Stimulated activated CD8-positive, alpha-beta memory T cell treated with anti-CD3 and anti-CD28 coated beads, Interleukin-4, amount 100 ng/mL, for 1 hour (primary cell): ENCODE data around the gene EIF4E3.

ENCODE experiments used
- DNase-seq, 2 donors: peaks; one replicate each; pipeline ENCODE4 v3.0.0-alpha.2; 2020; ENCODE audit warnings: low read depth in 2 of 2, low spot score in 1 of 2

EIF4E3 gene

DNA sequence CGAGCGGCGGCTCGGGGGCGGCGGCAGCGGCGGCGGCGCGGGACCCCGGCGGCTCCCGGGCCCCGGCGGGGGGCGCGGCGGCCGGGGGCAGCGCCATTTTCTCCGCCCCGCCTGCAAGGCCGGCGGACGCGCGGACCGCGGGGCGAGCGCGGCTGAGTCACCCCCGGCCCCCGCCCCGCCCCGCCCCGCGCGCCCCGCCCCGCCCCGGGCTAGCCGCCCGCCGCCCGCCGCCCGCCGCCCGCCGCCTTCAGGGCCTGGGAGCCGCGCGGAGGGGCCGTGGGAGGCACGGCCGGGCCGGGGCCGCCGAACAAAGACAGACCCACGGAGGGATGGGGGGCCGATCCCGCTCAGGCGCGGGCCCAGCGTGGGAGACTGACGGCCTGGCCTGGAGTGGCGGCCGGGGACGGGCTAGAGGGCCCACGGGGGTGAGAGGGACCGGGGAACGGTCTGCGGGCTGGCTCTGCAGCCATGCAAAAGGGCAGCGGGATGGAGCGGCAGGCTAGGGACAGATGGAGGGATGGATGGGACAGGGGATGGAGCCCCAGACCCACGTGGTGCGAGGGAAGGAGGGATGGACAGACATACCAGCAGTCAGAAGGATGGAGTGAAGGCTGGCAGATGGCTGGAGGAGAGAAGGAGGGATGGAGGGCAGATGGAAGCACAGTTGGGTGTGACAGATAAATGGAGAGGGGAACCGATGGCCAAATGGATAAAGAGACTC lies at the start of gene EIF4E3:
Gene EIF4E3 (minus strand): TSS at position 132 of the 721 bp plus-strand sequence. CDS start 35 bp downstream, at position 97.
- DNase-seq, result no peak

DNA sequence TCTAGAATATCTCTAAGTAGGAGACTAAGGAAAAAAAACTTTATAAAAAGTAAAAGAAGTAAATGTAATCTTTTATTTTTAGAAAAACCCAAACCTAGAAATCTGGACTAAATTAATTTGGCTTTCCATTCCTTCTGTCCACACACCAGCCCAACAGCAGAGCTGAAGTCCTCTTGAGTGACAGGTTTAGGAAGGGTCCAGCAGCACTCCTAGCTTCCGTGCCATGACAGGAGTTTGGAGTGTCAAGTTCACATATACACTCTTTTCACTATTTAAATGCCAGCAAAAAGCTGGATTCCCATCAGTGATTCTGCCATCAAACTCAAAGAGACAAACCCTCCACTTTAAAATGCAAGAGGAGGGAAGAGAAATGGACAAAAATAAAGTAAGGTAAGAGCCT lies 46.7 kb upstream of the EIF4E3 start:
- no peak for DNase-seq

DNA sequence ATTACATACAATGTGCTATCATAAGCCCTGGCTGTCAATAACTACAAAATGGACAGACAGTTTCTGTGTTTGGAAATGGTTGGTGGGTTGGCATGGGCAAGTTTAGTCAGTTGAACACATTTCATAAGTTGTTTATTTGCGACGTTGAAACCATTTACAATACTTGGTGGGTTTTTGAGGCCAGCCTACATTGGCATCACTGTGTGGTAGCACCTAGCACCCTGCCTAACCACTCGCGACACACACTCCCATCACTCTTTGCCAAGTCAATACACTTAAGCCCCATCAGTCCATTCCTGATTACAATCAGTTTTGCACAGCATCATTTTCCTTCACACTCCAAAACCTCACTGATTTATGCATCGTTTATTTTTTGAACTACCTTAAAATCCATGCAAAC lies 45.9 kb upstream of the EIF4E3 start:
- no peak for DNase-seq

DNA sequence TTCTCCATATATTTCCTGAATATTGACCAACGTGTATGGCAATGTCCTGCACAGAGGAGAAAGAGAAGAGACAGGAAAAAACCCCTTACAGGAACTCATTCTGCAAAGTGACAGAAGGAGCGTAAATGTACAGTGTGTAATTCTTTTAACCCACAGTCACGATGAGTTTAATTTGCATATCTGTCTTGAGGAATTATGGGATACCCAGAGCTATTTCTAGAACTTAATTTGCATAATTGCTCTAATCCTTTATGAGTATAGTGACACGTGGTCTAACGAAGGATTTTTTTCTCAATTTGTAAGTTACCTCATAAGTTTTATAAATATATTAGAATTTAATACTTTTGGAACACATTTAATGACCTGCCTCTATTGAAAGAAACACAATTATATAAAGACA lies 38.2 kb upstream of the EIF4E3 start:
- no peak for DNase-seq

DNA sequence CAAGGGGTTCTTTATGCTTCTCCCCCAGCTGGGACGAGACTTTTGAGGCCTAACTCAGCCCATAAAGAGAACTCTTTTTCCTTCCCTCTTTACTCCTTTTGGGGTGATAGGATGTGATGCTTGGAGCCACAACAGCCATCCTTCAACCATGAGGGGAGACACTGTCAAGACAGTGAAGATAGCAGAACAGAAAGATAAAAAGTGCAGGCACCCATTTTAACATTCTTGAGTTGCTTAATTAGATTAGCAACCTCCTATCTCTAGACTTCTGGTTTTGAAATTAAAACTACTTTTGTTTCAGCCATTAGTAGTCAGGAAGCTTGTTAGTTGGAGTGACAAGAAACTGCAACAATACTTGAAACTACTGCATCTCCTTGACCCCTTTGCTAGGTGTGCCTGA lies 34.9 kb upstream of the EIF4E3 start:
- DNase-seq, result no peak

DNA sequence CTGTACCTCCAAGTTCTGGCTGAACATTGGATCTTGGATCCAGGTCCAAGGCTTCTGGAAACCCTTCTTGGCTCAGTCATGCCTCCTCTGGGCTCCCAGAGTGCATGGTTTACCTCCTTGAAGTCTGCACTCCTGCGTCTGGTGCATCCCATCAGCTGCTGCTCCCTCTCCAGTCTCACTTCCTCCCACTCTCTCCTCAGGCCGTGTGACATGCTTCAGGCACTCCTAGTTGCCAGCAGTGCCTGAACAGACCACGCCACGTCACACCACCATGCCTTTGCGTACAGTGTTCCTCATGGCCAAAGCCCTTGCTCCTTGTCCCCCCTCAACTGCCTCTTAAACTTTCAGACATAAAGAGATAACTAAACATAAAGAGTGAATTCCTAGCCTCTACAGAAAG lies 34.2 kb upstream of the EIF4E3 start:
- no peak for DNase-seq

DNA sequence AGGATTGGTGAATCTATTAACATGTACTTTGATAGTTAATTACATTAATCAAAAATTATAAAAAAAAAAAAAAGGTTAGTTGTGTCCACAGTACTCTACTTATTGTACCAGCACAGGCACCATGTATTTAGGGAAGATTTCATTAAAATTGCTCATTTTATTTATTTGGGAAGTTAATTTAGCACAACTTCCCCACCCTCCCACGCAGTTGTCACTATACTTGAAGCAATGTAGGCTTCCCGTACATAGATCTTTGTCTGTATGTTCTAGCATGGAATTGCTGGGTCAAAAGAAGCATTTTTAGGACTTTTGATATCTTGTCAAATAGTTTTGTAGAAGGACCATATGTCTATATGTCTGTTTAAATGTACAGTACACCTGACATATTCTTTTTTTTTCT lies 32.9 kb upstream of the EIF4E3 start:
- DNase-seq, result no peak

DNA sequence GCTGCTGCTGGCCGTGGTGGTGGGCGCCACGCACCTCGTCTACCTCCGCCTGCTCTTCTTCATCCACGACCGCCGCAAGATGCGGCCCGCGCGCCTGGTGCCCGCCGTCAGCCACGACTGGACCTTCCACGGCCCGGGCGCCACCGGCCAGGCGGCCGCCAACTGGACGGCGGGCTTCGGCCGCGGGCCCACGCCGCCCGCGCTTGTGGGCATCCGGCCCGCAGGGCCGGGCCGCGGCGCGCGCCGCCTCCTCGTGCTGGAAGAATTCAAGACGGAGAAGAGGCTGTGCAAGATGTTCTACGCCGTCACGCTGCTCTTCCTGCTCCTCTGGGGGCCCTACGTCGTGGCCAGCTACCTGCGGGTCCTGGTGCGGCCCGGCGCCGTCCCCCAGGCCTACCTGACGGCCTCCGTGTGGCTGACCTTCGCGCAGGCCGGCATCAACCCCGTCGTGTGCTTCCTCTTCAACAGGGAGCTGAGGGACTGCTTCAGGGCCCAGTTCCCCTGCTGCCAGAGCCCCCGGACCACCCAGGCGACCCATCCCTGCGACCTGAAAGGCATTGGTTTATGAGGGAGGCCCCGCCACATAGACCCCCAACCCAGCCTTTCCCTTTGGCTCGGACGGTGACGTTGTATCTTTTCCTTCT lies 29.5 kb upstream of the EIF4E3 start:
- DNase-seq, result no peak

DNA sequence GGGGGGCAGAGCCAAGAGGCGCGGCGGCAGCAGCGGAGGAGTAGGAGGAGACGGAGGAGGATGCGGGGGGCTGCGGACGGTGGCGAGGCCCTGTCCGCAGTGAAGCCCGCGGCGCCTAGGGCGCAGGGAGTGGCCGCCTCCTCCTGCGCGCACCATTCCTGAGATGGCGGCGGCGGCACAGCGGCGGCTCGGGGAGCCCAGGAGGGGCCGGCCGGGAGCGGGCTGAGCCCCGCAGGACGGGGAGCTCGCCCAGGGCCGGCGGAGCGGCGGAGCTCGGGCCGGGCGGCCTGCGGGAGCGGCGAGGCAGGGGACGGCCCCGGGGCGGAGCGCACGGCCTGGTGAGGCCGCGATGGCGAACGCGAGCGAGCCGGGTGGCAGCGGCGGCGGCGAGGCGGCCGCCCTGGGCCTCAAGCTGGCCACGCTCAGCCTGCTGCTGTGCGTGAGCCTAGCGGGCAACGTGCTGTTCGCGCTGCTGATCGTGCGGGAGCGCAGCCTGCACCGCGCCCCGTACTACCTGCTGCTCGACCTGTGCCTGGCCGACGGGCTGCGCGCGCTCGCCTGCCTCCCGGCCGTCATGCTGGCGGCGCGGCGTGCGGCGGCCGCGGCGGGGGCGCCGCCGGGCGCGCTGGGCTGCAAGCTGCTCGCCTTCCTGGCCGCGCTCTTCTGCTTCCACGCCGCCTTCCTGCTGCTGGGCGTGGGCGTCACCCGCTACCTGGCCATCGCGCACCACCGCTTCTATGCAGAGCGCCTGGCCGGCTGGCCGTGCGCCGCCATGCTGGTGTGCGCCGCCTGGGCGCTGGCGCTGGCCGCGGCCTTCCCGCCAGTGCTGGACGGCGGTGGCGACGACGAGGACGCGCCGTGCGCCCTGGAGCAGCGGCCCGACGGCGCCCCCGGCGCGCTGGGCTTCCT lies 28.8 kb upstream of the EIF4E3 start, which contains the start of gene GPR27:
Gene GPR27 (plus strand): TSS at position 155 of the 909 bp plus-strand sequence. CDS start 195 bp downstream, at position 350.
- DNase-seq, result no peak

DNA sequence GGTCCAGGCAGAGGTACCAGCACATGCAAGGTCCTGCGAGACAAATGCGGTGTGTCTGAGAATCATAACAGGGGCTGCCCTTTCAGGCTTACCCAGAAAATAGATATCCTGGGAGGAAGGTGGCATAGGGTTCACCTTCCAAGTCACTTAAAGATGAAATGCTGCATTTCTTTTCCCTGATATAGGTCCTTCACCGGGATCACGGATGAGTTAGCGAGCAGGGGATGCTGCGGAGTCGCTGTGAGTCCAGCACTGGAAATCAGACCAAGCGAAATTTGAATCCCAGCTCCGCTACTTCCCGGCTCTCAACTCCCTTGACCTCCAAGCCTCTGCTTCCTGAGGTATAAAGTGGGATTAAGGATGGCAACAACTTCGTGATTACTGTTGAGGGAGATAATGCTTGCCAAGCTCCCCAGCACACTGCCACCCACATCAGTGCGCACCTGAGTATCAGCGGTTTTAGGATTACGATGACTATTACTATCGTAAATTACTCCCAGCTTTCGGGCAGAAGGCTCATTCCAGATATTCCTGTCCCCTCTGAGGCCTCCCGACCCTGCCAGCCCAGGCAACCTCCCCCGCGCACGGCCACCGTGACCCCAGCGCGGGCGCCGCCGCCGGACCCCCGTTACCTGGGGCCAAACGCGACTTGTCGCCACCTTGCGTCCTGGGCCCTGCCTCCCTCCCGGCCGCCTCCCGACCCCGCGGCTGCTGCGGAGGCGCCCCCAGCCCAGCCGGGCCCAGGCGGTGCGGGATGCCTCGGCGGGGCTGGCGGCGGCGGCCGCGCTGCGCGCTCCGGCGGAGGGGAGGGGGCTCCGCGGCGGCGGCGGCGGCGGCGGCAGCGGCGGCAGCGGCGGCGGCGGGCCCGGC lies 27.9 kb upstream of the EIF4E3 start:
- no peak for DNase-seq

DNA sequence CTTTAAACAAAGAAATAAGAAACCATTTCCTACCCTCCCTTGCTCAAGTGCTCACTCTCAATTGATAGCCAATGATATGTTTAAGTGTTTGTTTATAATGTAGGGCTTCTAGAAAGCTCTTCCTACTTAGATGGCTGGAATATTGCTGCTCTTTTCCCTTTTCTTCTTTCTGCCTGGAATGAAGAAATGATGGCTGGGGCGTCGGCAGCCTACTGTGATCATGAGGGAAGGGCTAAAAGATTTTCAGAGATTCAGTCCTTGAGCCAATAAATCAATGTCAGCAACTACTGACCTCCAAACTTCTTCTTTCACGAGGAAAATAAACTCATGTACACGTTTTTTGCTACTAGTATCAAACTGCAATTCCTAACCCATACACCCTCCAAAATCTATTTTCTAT lies 26.4 kb upstream of the EIF4E3 start:
- no peak for DNase-seq

DNA sequence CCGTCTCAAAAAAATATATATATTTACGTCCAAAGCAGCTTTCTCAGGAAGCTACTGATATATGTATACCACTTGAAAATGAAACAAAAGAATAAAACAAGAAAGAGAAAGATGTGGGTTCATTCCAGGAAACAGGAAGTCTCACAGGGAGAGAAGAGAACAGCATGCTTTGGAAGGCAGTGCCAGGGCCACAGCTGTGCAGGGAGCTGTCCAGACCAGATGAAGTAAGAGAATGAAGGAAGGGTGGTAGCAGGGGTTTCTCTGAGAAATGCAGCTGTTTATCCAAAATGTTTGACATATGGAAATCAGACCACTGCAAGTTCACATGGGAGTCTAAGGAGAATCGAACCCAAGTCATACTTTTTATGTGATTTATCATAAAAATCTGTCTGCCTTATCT lies 19.5 kb upstream of the EIF4E3 start:
- no peak for DNase-seq

DNA sequence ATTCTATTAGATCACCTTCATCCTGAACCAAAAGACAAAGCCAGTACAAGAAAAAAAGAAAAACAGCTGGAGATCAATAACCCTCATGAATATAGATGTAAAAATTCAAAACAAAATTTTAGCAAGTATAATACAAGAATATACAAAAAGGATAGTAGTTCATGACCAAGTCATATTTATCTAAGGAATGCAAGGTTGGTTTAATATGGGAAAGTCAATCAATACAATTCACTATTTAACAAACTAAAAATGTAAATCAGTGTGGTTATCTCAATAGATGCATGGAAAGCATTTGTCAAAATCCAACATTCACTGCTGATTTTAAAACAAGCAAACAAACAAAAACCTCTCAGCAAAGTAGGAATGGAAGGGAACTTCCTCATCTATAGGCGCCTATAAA lies 17.4 kb upstream of the EIF4E3 start:
- DNase-seq, result no peak

DNA sequence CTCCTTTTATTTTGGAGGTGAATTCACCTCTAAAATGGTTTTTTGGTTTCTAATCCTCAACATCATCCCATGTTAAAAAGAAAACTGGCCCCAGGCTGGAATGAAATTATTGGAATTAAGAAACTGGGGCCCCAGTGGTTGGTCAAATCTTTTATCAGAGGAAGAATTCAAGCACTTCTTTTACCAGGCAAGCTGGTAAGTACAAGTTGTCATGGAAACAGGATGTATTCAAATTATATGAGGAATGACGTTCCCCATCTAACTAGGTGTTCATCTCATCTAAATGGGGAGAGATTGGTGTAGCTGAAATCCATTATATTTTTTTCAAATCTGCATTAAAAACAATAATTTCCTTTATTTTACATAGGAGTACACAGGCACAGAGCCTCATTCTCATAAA lies 9.7 kb upstream of the EIF4E3 start:
- DNase-seq, result no peak

DNA sequence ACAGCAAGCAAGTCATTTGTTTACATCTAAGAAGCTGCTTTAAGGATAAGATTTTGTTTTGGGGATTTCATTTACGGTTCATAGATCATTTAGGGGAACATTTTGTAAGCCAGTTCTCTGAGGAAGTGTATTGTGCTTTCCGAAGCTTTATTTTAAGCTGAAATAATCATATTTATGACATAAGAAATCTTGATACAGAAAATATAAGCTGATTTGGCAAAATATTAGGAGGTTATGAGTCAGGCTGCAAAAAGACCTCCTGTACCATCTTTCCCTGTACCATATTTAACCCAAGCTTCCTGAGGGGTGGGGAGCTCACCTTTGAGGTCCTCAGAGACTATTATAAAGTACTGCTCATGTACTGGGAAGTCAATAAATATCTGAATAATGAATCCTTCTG lies 8.1 kb upstream of the EIF4E3 start:
- DNase-seq, result no peak

DNA sequence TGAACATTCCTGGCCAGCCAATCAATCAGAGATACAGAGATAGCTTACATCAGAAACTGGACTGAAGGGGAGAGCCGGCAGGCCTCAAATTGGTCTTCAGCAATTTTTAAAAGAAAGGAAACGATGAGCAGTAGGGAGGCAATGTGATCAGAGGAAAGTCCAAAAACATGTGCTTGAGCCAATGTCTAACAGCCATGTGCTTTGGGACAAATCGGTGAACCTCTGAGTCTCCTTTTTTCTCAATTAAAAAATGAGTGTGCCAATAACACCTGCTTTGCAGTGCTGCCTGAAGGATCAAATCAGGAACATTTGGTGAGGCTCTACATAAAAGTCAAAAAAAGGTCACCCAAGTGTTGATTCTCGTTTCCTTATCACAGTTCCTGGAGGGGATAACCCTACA lies 7.4 kb upstream of the EIF4E3 start:
- no peak for DNase-seq

DNA sequence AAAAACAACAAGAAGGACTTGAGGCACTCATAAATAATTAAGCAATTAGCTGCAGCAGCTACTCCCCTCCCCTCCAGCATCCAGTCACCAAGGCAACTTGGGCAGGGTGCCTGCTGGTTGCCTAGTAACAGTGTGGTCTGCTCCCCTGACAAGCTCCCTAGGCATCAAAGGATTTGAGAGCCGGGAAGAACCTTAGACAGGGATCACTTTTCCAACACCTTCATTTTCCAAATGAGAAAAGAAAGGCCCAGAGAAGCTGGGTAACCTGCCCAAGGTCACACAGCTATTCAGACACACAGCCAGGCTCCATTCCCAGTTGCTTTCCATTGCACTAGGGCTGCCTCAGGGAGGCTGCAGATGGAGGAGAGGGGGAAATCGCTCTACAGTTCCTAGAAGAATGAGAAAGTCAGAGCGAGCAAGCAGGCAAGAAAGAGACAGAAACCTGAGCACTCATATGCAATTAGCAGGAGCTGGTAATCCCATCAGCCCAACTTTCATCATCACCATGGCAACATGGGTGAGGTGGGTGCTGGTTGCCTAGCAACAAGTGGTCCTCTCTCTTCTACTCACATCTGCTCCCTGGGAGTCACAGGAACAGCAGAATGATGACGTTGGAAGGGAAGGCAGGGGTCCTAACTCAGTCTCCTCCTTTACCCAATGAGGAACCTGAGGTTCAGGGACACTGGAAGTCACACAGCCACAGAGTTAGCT lies 3.6 kb upstream of the EIF4E3 start:
- no peak for DNase-seq

DNA sequence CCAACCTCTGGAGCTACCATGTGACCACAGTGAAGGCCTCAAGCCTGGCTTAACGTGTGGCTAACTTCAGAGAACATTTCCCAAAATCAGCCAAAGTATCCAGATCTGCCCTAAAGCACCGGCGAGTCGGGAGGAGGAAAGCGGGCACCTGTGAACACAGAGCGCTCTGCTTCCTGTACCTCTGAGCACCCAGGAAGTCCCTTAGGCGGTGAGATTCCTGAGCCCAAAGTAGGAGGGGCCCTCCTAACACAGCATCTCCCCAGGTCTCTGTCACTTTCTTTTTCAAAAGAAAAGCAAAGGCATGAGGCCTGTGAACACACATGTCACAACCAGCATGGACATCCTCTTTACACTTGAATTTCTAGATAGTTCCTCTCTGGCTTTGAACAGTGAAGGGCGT lies 944 bp upstream of the EIF4E3 start:
- no peak for DNase-seq

DNA sequence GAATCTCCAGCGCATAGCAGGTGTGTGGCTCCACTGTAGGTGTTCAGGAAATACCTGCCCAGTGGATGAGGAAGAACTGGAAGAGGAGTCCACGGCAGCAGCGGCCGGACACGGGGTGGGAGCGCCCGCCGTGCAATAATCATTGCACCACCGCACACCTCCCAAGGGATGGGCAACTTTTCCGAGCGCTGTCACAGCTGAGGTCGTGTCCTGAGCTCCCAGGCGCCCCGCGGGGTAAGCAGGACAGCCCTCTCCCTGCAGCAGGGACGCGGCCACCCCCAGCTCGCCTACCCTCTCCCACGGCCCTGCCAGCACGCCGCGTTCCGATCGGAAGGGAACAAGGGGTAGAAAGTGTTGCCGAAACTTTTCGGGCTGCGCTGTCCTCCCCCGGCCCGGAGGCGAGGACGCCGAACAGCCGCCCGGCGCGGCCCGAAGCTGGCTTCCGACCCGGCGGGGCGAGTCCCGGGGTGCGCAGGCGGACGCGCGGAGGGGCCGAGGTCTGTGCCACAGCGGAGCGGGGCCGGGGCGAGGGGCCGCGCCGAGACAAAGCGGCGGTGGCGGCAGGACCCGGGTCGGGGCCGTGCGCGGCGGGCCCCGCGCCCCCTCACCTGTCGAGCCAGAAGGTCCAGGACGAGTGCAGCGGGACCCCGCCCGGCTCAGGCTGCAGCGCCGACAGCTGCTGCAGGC lies 475 bp downstream of the EIF4E3 start:
- DNase-seq, result no peak

DNA sequence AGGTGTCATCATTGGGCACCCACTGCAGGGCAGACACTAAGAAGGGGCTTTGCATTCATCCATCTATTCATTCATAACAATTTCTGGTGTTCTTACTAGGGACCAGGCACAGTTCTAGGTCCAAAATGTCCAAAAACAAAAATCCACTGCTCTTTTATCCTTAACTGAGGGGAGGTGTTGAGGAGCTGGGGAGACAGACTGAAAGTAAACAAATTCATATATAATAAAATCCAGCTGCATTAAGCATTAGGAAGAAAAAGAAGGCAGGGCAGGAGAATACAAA lies 1.1 kb downstream of the EIF4E3 start:
- DNase-seq, result no peak
